ENCODE results near the gene WNK2. TPM values are rescaled to one million over a fixed set of nuclear protein-coding genes. Genes with fewer than 3 reads are reported as not detected.

Gene WNK2
- polyA plus RNA-seq, 4 donors = 14.6 to 34.7 (median 27.1) TPM

- DNase-seq (ENCODE audit: low read depth in 4 of 4, low spot score in 2 of 4) = no peak
Observed at GRCh38 chr9:93210974-93211653, 27.2 kb downstream of the WNK2 start.

GRCh38 chr9:93211654-93212001 is 27.7 kb downstream of the WNK2 start:
- DNase-seq (ENCODE audit: low read depth in 4 of 4, low spot score in 2 of 4) = no peak

GRCh38 chr9:93212409-93212808 is 28.5 kb downstream of the WNK2 start:
- no peak for DNase-seq (ENCODE audit: low read depth in 4 of 4, low spot score in 2 of 4)

GRCh38 chr9:93216073-93216365 is 32.1 kb downstream of the WNK2 start:
- DNase-seq (ENCODE audit: low read depth in 4 of 4, low spot score in 2 of 4) = no peak

GRCh38 chr9:93217706-93218105 is 33.8 kb downstream of the WNK2 start:
- no peak for DNase-seq (ENCODE audit: low read depth in 4 of 4, low spot score in 2 of 4)

- no peak for DNase-seq (ENCODE audit: low read depth in 4 of 4, low spot score in 2 of 4)
Observed at GRCh38 chr9:93218161-93218560, 34.2 kb downstream of the WNK2 start.

GRCh38 chr9:93218671-93219420 is 34.9 kb downstream of the WNK2 start:
- no peak for DNase-seq (ENCODE audit: low read depth in 4 of 4, low spot score in 2 of 4)

- no peak for DNase-seq (ENCODE audit: low read depth in 4 of 4, low spot score in 2 of 4)
Observed at GRCh38 chr9:93219692-93220091, 35.8 kb downstream of the WNK2 start.

- no peak for DNase-seq (ENCODE audit: low read depth in 4 of 4, low spot score in 2 of 4)
Observed at GRCh38 chr9:93220627-93221026, 36.7 kb downstream of the WNK2 start.

GRCh38 chr9:93221044-93221443 is 37.1 kb downstream of the WNK2 start:
- DNase-seq (ENCODE audit: low read depth in 4 of 4, low spot score in 2 of 4) = no peak

- no peak for DNase-seq (ENCODE audit: low read depth in 4 of 4, low spot score in 2 of 4)
Observed at GRCh38 chr9:93222890-93223259, 38.9 kb downstream of the WNK2 start.

- DNase-seq (ENCODE audit: low read depth in 4 of 4, low spot score in 2 of 4) = no peak
Observed at GRCh38 chr9:93223260-93224180, 39.6 kb downstream of the WNK2 start.

- DNase-seq (ENCODE audit: low read depth in 4 of 4, low spot score in 2 of 4) = no peak
Observed at GRCh38 chr9:93224591-93224990, 40.7 kb downstream of the WNK2 start.

GRCh38 chr9:93225417-93225816 is 41.5 kb downstream of the WNK2 start:
- no peak for DNase-seq (ENCODE audit: low read depth in 4 of 4, low spot score in 2 of 4)

- DNase-seq (ENCODE audit: low read depth in 4 of 4, low spot score in 2 of 4) = no peak
Observed at GRCh38 chr9:93225892-93226291, 42.0 kb downstream of the WNK2 start.

GRCh38 chr9:93226819-93227218 is 42.9 kb downstream of the WNK2 start:
- no peak for DNase-seq (ENCODE audit: low read depth in 4 of 4, low spot score in 2 of 4)

- no peak for DNase-seq (ENCODE audit: low read depth in 4 of 4, low spot score in 2 of 4)
Observed at GRCh38 chr9:93228030-93228429, 44.1 kb downstream of the WNK2 start.

- no peak for DNase-seq (ENCODE audit: low read depth in 4 of 4, low spot score in 2 of 4)
Observed at GRCh38 chr9:93228453-93228852, 44.5 kb downstream of the WNK2 start.

GRCh38 chr9:93229636-93230035 is 45.7 kb downstream of the WNK2 start:
- no peak for DNase-seq (ENCODE audit: low read depth in 4 of 4, low spot score in 2 of 4)

- DNase-seq (ENCODE audit: low read depth in 4 of 4, low spot score in 2 of 4) = no peak
Observed at GRCh38 chr9:93230185-93230584, 46.2 kb downstream of the WNK2 start.

GRCh38 chr9:93230601-93231000 is 46.7 kb downstream of the WNK2 start:
- no peak for DNase-seq (ENCODE audit: low read depth in 4 of 4, low spot score in 2 of 4)
